Keratinocyte (primary cell): ENCODE data around the gene KDSR. TPM values are rescaled to one million over a fixed set of nuclear protein-coding genes. Genes with fewer than 3 reads are reported as not detected.
A peak's percentile ranks its signal among the peaks of the same experiment; 100 is the strongest.

Experiments
- DNase-seq: peaks from one replicate; pipeline ENCODE4 v3.0.0-alpha.2; 2011; ENCODE audit warnings: low read depth, missing footprints, low spot score
- FAIRE-seq: peaks from 2 replicates; lab custom pipeline; 2011; peaks lifted over from hg19 to GRCh38; lab: Jason Lieb, UNC
- H2AFZ ChIP-seq: 2 replicates; pipeline ENCODE4 v1.6.0; 2012; ENCODE audit warnings: low read length, control low read depth, inconsistent platforms; ENCODE audit not compliant: control insufficient read depth
- H3K27ac ChIP-seq: 2 replicates; pipeline ENCODE4 v1.5.1; 2011; ENCODE audit warnings: low read length; ENCODE audit not compliant: control insufficient read depth, insufficient read depth
- H3K27me3 ChIP-seq: 3 replicates; pipeline ENCODE4 v1.6.0; 2011; ENCODE audit warnings: low read length; ENCODE audit not compliant: control insufficient read depth, insufficient read depth; ENCODE audit errors: extremely low read depth
- H3K36me3 ChIP-seq, 2 experiments: 2 replicates in 1 of 2; 3 replicates in 1 of 2; pipeline ENCODE4 v1.5.1; 2011; ENCODE audit warnings: low read length in 2 of 2, mild to moderate bottlenecking in 1 of 2; ENCODE audit not compliant: control insufficient read depth in 2 of 2, insufficient read depth in 2 of 2; ENCODE audit errors: extremely low read depth in 1 of 2
- H3K4me1 ChIP-seq: 3 replicates; pipeline ENCODE4 v1.5.1; 2011; ENCODE audit warnings: low read length; ENCODE audit not compliant: control insufficient read depth, insufficient read depth; ENCODE audit errors: extremely low read depth
- H3K4me2 ChIP-seq: 3 replicates; pipeline ENCODE4 v1.6.0; 2011; ENCODE audit warnings: low read depth, low read length; ENCODE audit not compliant: control insufficient read depth, insufficient read depth; ENCODE audit errors: extremely low read depth
- H3K4me3 ChIP-seq, 3 experiments: fragments of 200-600 bp in 1 of 3; sonication (generic) in 1 of 3; 2 replicates in 2 of 3; 3 replicates in 1 of 3; pipeline ENCODE4 v1.5.1; 2011 to 2016; ENCODE audit warnings: low read length in 3 of 3, mild to moderate bottlenecking in 3 of 3, control low read depth in 2 of 3, inconsistent platforms in 1 of 3, low read depth in 1 of 3, mixed read lengths in 1 of 3, mixed run types in 1 of 3, moderate library complexity in 1 of 3; ENCODE audit not compliant: control insufficient read depth in 2 of 3, insufficient read depth in 2 of 3; ENCODE audit errors: extremely low read depth in 1 of 3
- H3K79me2 ChIP-seq: 2 replicates; pipeline ENCODE4 v1.6.0; 2012; ENCODE audit warnings: low read length; ENCODE audit not compliant: control insufficient read depth, insufficient read depth
- H3K9ac ChIP-seq: 3 replicates; pipeline ENCODE4 v1.6.0; 2011; ENCODE audit warnings: low read length; ENCODE audit not compliant: control insufficient read depth, insufficient read depth; ENCODE audit errors: extremely low read depth
- H3K9me1 ChIP-seq: 3 replicates; pipeline ENCODE4 v1.6.0; 2011; ENCODE audit warnings: low read length; ENCODE audit not compliant: control insufficient read depth, insufficient read depth; ENCODE audit errors: extremely low read depth
- H3K9me3 ChIP-seq: 2 replicates; pipeline ENCODE4 v1.5.1; 2012; ENCODE audit warnings: low read depth, low read length; ENCODE audit not compliant: control insufficient read depth
- H4K20me1 ChIP-seq: 3 replicates; pipeline ENCODE4 v1.6.0; 2011; ENCODE audit warnings: low read length; ENCODE audit not compliant: control insufficient read depth, insufficient read depth; ENCODE audit errors: extremely low read depth
- CTCF ChIP-seq, 3 experiments: IDR thresholded peaks in 1 of 3; conservative IDR thresholded peaks in 1 of 3; optimal IDR thresholded peaks in 1 of 3; 2 replicates in 2 of 3; 3 replicates in 1 of 3; pipeline versions ENCODE3 to v1.5.1; 2011; ENCODE audit warnings: low read length in 3 of 3, mild to moderate bottlenecking in 3 of 3, moderate library complexity in 2 of 3, control low read depth in 1 of 3, inconsistent platforms in 1 of 3; ENCODE audit not compliant: insufficient read depth in 2 of 3; ENCODE audit errors: extremely low read depth in 1 of 3
- EZH2 ChIP-seq: IDR thresholded peaks from one replicate; pipeline ENCODE4 v1.6.1; 2012; ENCODE audit warnings: inconsistent platforms, mild to moderate bottlenecking, low read length, moderate library complexity
- dilution Hi-C: fragments of 300-500 bp; cut with MboI; formaldehyde crosslinking; loops from one replicate; pipeline ENCODE4 v1.7.0; 2020; ENCODE audit warnings: low sequenced_read_pairs; ENCODE audit not compliant: extremely low pct_ligation_motif_present
- polyA plus RNA-seq, 5 experiments: library from polyadenylated mRNA; depleted of rRNA in 3 of 5; stranded (reverse) in 3 of 5; stranded (forward) in 1 of 5; unstranded in 1 of 5; fragments of >200 nt; gene quantifications; 1 replicate in 1 of 5; 2 replicates in 3 of 5; 3 replicates in 1 of 5; pipeline versions ENCODE4 v1.2.1 to v1.2.3, GENCODE V29; 2011 to 2012; ENCODE audit warnings: missing spikeins in 2 of 5, low read depth in 1 of 5, low replicate concordance in 1 of 5

The KDSR gene
- polyA plus RNA-seq, 1 donor (not counting 4 experiments of a cell fraction or from before 2014, with no cell fraction given): 68.6 TPM

GRCh38 chr18:63314062-63314790, 52.8 kb downstream of the KDSR start:
- Histone ChIP-seq H3K4me3 (no peak overlapping the region), H3K4me2 (no peak overlapping the region), H4K20me1 (no peaks in the 10 kb centered on the region), H3K9ac (no peak overlapping the region), H3K27me3 (peaks cover 10% of the 10 kb centered on the region), H3K27ac (no peak overlapping the region), H2AFZ (no peak overlapping the region), H3K9me3 (no peaks in the 10 kb centered on the region), H3K4me1 (peaks cover 11% of the 10 kb centered on the region), H3K79me2 (no peaks in the 10 kb centered on the region), H3K36me3 (no peaks in the 10 kb centered on the region), H3K9me1 (no peaks in the 10 kb centered on the region)
- dilution Hi-C loops: loop anchor here (25.0 kb wide), 1 partner anchor 302 kb away; no protein-coding TSS in a partner anchor
- FAIRE-seq (peak; percentile 20), DNase-seq (no peak)
- TF ChIP-seq EZH2 (no peak), CTCF (optimal IDR thresholded peaks at IDR 0.05 in 1 of 3, IDR thresholded peaks at IDR 0.05 in 1 of 3, conservative IDR thresholded peaks at IDR 0.05 in 1 of 3; ENCODE audit: extremely low read depth in 1 of 3, insufficient read depth in 2 of 3, low read length in 3 of 3) (no peak)

- Histone ChIP-seq H3K4me2 (no peak overlapping the region), H3K9ac (no peak overlapping the region), H3K36me3 (no peaks in the 10 kb centered on the region), H3K4me3 (no peak overlapping the region), H3K9me1 (no peaks in the 10 kb centered on the region), H2AFZ (no peak overlapping the region), H4K20me1 (no peaks in the 10 kb centered on the region), H3K4me1 (peaks cover 4% of the 10 kb centered on the region), H3K27me3 (peaks cover 7% of the 10 kb centered on the region), H3K9me3 (no peaks in the 10 kb centered on the region), H3K27ac (no peak overlapping the region), H3K79me2 (no peaks in the 10 kb centered on the region)
- TF ChIP-seq CTCF (optimal IDR thresholded peaks at IDR 0.05 in 1 of 3, IDR thresholded peaks at IDR 0.05 in 1 of 3, conservative IDR thresholded peaks at IDR 0.05 in 1 of 3; ENCODE audit: extremely low read depth in 1 of 3, insufficient read depth in 2 of 3, low read length in 3 of 3): no peak
- TF ChIP-seq EZH2: no peak
- DNase-seq (no peak), FAIRE-seq (no peak)
- dilution Hi-C loops: loop anchor here (25.0 kb wide), 1 partner anchor 301 kb away; no protein-coding TSS in a partner anchor
These were observed 53.5 kb downstream of the KDSR start for GRCh38 chr18:63313396-63313917.
